Suppressor macrophage (primary cell): ENCODE measurements around the gene ARMC10.
"Not testable (repeated sequence)": the region's sequence is repeated elsewhere in the genome, so short reads cannot be mapped to it uniquely, and the experiment has no call there.

Experiments
- DNase-seq, 4 experiments: peaks; one replicate each; pipeline ENCODE4 v3.0.0-alpha.2; 2020 to 2022

Gene ARMC10

GRCh38 chr7:103078226-103078625, 3.3 kb downstream of the ARMC10 start:
- DNase-seq: peak; percentile 17 to 61 (median 52)

GRCh38 chr7:103079836-103080235, 4.9 kb downstream of the ARMC10 start:
- no peak for DNase-seq

DNA sequence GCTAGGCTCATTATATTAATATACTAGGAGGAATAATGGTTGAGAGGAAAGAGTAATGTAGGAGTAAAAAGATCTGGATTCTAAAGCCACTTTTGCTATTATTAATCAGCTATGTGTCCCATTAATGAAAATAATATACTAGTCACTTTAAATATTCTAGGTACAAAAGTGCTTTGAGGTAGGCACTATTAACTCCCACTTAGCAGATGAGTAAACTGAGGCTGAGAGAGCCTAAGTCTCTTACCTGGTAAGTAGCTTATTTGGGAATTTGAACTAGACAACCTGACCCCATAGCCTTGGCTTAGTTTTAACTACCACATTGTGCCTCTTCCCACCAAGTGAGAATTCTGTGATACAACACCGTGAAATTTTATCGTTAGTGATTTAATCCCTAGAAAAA, 6.0 kb downstream of the ARMC10 start:
- no peak for DNase-seq

GRCh38 chr7:103082497-103082896, 7.6 kb downstream of the ARMC10 start:
- DNase-seq: no peak

DNA sequence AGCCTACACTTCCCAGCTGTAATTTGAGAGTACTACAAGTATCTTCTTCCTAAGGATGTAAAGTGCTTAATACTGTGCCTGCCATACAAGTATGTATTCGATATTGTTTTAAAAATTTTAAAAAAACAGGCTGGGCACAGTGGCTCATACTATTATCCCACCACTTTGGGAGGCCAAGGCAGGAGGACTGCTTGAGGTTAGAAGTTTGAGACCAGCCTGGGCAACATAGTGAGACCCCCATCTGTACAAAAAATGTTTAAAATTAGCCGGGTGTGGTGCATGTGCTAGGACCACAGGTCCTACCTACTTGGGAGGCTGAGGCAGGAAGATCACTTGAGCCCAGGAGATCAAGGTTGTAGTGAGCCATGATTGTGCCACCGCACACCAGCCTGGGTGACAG, 8.3 kb downstream of the ARMC10 start:
- DNase-seq: no peak

- DNase-seq: not testable (repeated sequence)
Measured at GRCh38 chr7:103092321-103092720, 17.4 kb downstream of the ARMC10 start.

DNA sequence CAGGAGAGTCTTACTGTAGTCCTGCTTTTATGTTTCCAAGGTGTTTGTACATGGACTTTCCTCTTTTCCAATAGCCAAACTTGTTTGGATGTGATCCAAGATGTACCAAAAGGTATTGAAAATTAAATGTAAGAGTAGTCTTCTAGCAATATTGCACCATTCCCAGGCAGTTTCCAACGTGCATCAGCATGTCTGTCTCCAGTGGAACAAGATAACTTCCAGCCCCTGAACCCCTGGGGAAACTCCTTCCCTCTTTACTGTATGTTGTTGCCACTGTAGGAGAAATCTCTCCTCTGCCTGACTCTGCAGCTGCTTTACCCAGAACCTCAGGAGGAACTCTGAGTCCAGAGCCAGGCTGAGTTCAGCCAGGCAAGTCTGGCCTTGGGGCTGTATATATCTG, 18.5 kb downstream of the ARMC10 start:
- no peak for DNase-seq

DNA sequence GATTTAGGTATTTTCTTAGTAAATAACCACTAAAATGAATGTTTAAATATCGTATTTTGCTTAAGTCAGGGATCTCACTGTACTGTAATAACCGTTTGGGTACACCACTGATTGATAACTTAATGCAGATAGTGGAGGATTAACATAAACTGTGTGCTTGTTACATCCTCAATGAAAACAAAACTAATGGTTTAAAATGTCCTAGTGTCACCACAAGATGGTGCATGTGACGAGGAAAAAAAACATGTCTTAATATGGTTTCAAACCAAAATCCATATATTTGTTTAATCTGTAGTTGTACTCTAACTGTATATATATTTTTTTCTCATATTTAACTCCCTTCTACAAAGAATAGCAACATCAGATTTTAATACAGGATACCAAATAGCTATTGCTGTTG, 19.2 kb downstream of the ARMC10 start:
- no peak for DNase-seq

DNA sequence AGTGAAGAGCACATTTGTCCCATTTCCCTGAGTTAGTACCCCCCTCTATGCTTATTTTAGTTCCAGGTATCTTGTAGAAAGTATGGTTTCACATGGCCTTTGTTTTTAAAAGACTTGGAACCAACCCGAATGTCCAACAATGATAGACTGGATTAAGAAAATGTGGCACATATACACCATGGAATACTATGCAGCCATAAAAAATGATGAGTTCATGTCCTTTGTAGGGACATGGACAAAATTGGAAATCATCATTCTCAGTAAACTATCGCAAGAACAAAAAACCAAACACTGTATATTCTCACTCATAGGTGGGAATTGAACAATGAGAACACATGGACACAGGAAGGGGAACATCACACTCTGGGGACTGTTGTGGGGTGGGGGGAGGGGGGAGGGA, 20.6 kb downstream of the ARMC10 start:
- not testable (repeated sequence) for DNase-seq

GRCh38 chr7:103097041-103097440, 22.1 kb downstream of the ARMC10 start:
- no peak for DNase-seq

GRCh38 chr7:103100348-103100747, 25.4 kb downstream of the ARMC10 start:
- no peak for DNase-seq

DNA sequence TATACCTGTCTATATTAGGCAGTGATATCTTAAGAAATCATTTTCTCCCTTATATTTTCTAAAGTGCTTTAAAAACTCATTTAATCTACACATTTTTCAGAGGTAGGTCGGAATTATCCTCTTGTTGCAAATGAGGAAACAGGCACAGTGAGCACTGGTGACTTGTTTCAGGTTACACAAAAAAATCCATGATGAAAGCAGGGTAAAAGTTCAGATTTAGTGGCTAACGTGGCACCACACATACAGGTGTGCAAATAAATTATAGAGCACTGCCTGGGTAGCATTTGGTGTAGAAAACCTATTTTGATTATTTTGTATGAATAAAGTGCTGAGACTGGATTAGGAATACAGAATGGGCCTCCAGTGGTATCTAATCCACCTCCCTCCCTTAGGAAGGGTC, 26.6 kb downstream of the ARMC10 start:
- DNase-seq: no peak

DNA sequence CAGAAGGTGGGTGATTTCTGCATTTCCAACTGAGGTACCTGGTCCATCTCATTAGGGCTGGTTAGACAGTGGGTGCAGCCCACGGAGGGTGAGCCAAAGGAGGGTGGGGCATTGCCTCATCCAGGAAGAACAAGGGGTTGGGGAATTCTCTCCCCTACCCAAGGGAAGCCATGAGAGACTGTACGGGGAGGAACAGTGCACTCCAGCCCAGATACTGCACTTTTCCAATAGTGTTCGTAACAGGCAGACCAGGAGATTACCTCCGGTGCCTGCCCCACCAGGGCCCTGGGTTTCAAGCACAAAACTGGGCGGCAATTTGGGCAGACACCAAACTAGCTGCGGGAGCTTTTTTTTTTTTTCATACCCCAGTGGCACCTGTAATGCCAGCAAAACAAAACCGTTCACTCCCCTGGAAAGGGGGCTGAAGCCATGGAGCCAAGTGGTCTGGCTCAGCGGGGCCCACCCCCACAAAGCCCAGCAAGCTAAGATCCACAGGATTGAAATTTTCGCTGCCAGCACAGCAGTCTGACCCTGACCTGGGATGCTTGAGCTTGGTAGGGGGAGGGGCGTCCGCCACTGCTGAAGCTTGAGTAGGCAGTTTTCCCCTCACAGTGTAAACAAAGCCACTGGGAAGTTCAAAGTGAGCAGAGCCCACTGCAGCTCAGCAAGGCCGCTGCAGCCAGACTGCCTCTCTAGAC, 31.2 kb downstream of the ARMC10 start:
- no peak for DNase-seq

GRCh38 chr7:103106703-103107070, 31.7 kb downstream of the ARMC10 start:
- DNase-seq: not testable (repeated sequence)

DNA sequence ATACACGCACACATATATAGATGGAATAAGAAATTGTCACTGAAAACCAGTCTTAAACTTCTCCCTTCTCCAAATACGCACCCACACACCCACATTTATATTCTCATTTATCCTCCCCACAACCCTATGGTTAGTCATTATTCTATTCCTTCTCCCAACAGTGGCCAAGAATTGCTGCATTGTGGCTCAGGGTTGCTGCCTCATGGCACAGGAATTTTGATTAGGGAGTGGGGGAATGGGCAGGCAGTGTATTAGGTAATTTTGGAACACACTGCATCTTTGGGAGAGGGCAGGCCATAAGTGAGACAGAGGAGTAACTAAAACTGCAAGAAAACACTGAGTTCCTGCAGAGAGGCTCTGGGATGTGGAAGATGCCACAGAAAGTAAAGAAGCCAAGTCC, 38.2 kb downstream of the ARMC10 start:
- DNase-seq: no peak

GRCh38 chr7:103114576-103115008, 39.7 kb downstream of the ARMC10 start:
- DNase-seq: no peak

- DNase-seq: no peak
Measured at GRCh38 chr7:103115771-103116170, 40.8 kb downstream of the ARMC10 start.

- no peak for DNase-seq
Measured at GRCh38 chr7:103116511-103116910, 41.6 kb downstream of the ARMC10 start.

DNA sequence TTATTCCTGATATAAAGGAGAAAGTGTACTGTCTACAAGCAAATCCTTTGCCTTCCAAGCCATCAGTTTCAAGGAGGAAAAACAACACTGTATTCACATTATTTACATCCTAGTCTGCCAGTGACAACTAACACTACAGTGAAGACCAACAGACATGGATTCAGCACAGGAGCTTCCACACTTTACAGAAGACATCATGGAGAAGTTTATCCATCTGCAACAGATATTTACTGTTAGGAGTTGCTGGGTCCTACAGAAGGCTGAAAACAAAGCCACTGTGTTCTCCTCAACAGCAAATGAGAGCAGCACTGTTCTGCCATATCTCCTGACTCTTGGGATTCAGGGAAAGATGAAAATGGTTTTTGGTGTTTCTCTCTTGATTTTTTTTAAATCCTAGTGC, 42.1 kb downstream of the ARMC10 start:
- no peak for DNase-seq

- DNase-seq: no peak
Measured at GRCh38 chr7:103117465-103117864, 42.5 kb downstream of the ARMC10 start.

DNA sequence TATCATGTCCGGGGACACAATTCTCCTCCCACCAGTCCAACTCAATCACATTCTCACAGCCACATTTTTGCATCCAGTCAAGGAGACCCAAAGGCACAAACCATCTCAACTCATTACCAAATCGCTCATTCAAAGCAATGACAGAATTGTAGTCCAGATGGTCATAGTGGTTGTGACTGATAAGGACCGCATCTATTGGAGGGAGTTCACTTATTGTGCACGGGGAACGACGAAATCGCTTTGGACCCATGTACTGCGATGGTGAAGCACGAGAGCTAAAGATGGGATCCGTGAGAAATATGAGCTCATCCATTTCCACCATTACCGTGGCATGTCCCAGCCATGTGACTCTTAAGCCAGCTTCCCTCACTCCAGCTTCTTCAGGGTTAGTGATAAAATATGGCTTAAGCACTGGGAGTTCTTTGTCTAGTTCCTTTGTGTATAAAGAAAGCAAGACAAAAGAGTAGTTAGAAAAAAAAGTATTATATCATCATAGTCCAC, 44.9 kb downstream of the ARMC10 start:
- no peak for DNase-seq

DNA sequence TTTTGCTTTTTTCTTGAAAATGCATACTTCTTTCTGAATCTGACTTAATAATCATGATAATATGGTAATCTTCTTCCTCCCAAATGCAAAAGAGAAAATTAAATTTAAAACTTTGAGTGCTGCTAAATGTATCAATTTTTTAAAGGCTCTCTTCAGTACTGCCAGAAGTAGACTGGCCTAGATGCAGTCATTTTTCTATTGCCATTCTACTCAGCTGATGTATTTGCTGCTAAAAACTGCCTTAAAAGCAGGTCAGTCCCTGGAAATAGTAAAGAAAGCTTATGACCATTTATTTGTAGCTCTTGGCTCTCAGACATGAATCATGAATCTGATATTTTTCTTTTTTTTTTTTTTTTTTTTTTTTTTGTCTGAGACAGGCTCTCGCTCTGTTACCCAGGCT, 45.4 kb downstream of the ARMC10 start:
- no peak for DNase-seq

- DNase-seq: no peak
Measured at GRCh38 chr7:103121641-103122040, 46.7 kb downstream of the ARMC10 start.

DNA sequence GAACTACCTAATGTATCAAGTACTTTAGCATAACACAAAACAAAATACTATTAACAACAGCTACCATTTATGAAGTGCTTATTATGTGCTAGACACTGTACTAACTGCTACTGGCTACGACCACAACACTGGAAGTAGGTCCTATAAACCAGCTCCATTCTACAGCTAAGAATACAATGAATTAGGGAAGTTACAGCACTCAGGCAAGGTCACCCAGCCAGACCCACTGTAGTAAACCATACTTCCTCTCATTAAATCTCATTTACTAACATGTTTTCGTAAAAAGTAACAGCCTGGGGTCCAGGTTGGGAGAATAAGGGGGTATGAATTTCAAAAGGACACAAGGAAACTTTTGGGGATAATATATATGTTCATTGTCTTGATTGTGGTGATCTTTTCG, 48.6 kb downstream of the ARMC10 start:
- peak; percentile 2 to 49 (median 32) for DNase-seq

DNA sequence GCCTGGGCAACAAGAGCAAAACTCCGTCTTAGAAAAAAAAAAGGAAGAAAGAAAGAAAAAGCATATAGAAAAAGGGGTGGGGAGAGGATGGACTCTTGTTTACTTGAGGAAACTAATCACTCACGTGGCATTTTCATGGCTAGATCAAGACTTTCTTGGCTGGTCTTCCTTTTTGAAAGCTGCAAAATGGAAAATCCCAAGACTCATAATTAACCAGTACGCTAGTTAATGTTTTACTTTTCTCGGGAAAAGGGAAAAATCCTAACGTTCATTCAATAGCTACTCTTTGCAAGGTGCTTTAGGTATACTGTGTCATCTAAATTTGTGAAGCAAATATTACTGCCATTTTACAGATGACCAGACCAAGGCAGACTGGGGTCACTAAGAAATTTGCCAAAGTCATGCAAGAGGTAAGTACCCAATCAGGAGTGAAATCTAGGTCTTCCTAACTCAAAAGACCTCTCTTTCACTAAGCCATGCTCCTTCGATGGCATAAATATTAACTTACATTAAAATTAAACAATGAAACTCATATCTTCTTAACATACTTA, 49.6 kb downstream of the ARMC10 start:
- no peak for DNase-seq
